T47D (cell line): ENCODE measurements around the gene NF1.
"Not testable (repeated sequence)": the region's sequence is repeated elsewhere in the genome, so short reads cannot be mapped to it uniquely, and the experiment has no call there.

Source experiments
- DNase-seq, 2 experiments: peaks; one replicate each; pipeline versions ENCODE4 v3.0.0 to v3.0.0-alpha.2; 2011 to 2012; ENCODE audit warnings: low read depth in 1 of 2, low spot score in 1 of 2
- JUND ChIP-seq: IDR thresholded peaks from 2 replicates; pipeline ENCODE4 v1.6.1; 2012; ENCODE audit warnings: low read depth
- in situ Hi-C: cut with HindIII; loops from 2 replicates; pipeline ENCODE4 v1.10.0; 2016; ENCODE audit warnings: low sequenced_read_pairs, low pct_unique_long_range_greater_than_20kb

Gene NF1

GRCh38 chr17:31241116-31241515, 146.3 kb downstream of the NF1 start:
- in situ Hi-C loops: no loop called here
- no peak for DNase-seq
- TF ChIP-seq JUND: no peak

- in situ Hi-C loops: no loop called here
- TF ChIP-seq JUND: no peak
- DNase-seq: no peak
Observed at GRCh38 chr17:31248986-31249834, 154.4 kb downstream of the NF1 start.

GRCh38 chr17:31249835-31250141, 155.0 kb downstream of the NF1 start:
- no peak for TF ChIP-seq JUND
- no peak for DNase-seq
- in situ Hi-C loops: no loop called here

GRCh38 chr17:31250229-31250628, 155.5 kb downstream of the NF1 start:
- DNase-seq: no peak
- in situ Hi-C loops: no loop called here
- TF ChIP-seq JUND: no peak

- TF ChIP-seq JUND: no peak
- in situ Hi-C loops: no loop called here
- no peak for DNase-seq
Observed at GRCh38 chr17:31251105-31251969, 156.6 kb downstream of the NF1 start.

GRCh38 chr17:31251970-31252328, 157.2 kb downstream of the NF1 start:
- TF ChIP-seq JUND: no peak
- in situ Hi-C loops: no loop called here
- DNase-seq: no peak

GRCh38 chr17:31252741-31253140, 158.0 kb downstream of the NF1 start:
- in situ Hi-C loops: no loop called here
- DNase-seq: no peak
- TF ChIP-seq JUND: no peak

- in situ Hi-C loops: no loop called here
- TF ChIP-seq JUND: no peak
- DNase-seq: no peak
Observed at GRCh38 chr17:31254654-31255053, 159.9 kb downstream of the NF1 start.

GRCh38 chr17:31256936-31257335, 162.2 kb downstream of the NF1 start:
- no peak for DNase-seq
- no peak for TF ChIP-seq JUND
- in situ Hi-C loops: no loop called here

- in situ Hi-C loops: no loop called here
- no peak for DNase-seq
- TF ChIP-seq JUND: no peak
Observed at GRCh38 chr17:31260151-31260550, 165.4 kb downstream of the NF1 start.

GRCh38 chr17:31261601-31262000, 166.8 kb downstream of the NF1 start:
- TF ChIP-seq JUND: no peak
- in situ Hi-C loops: no loop called here
- DNase-seq: no peak

GRCh38 chr17:31262923-31263322, 168.1 kb downstream of the NF1 start:
- DNase-seq, in situ Hi-C loops: not testable (repeated sequence)

- in situ Hi-C loops: no loop called here
- no peak for TF ChIP-seq JUND
- peak in 1 of 2 experiments; percentile 23 for DNase-seq
Observed at GRCh38 chr17:31266042-31266441, 171.3 kb downstream of the NF1 start.
